Measurements from ENCODE around the gene ZNF329.

Gene ZNF329

GRCh38 chr19:58145849-58146248 is 4.7 kb downstream of the ZNF329 start:
- no peak for TF ChIP-seq ZFX (IDR thresholded peaks at IDR 0.05)
- no peak for TF ChIP-seq CTCF (conservative IDR thresholded peaks at IDR 0.05)
- no peak overlapping the region for H3K27ac ChIP-seq

- TF ChIP-seq CTCF (conservative IDR thresholded peaks at IDR 0.05) (no peak), ZFX (IDR thresholded peaks at IDR 0.05) (no peak)
- H3K27ac ChIP-seq, result no peak overlapping the region
Measured at GRCh38 chr19:58134244-58134643, 16.3 kb downstream of the ZNF329 start.

- TF ChIP-seq CTCF (conservative IDR thresholded peaks at IDR 0.05) (no peak), ZFX (IDR thresholded peaks at IDR 0.05) (no peak)
- H3K27ac ChIP-seq, result no peak overlapping the region
Measured at GRCh38 chr19:58129284-58129683, 21.3 kb downstream of the ZNF329 start.

GRCh38 chr19:58128041-58128685 is 22.4 kb downstream of the ZNF329 start:
- no peak for TF ChIP-seq CTCF (conservative IDR thresholded peaks at IDR 0.05)
- no peak for TF ChIP-seq ZFX (IDR thresholded peaks at IDR 0.05)

GRCh38 chr19:58123354-58123753 is 27.2 kb downstream of the ZNF329 start:
- no peak for TF ChIP-seq ZFX (IDR thresholded peaks at IDR 0.05)
- no peak overlapping the region for H3K27ac ChIP-seq

More at GRCh38 chr19:58128041-58128685, 22.4 kb downstream of the ZNF329 start:
- no peak overlapping the region for H3K27ac ChIP-seq

GRCh38 chr19:58118979-58119733 is 31.4 kb downstream of the ZNF329 start:
- no peak overlapping the region for H3K27ac ChIP-seq
- no peak for TF ChIP-seq ZFX (IDR thresholded peaks at IDR 0.05)
- TF ChIP-seq CTCF (conservative IDR thresholded peaks at IDR 0.05), result no peak

GRCh38 chr19:58117841-58118575 is 32.6 kb downstream of the ZNF329 start:
- H3K27ac ChIP-seq, result no peak overlapping the region
- no peak for TF ChIP-seq CTCF (conservative IDR thresholded peaks at IDR 0.05)
- no peak for TF ChIP-seq ZFX (IDR thresholded peaks at IDR 0.05)
